ENCODE data around the gene MTUS2.
A peak's percentile ranks its signal among the peaks of the same experiment; 100 is the strongest.

Gene MTUS2

GRCh38 chr13:29527916-29528315 lies 707.8 kb downstream of the MTUS2 start:
- no peak for DNase-seq (ENCODE audit: low spot score)

- no peak for DNase-seq (ENCODE audit: low spot score)
Observed at GRCh38 chr13:29529754-29530153, 709.6 kb downstream of the MTUS2 start.

GRCh38 chr13:29530901-29531300 lies 710.8 kb downstream of the MTUS2 start:
- no peak for DNase-seq (ENCODE audit: low spot score)

- DNase-seq (ENCODE audit: low spot score) = no peak
Observed at GRCh38 chr13:29532116-29532515, 712.0 kb downstream of the MTUS2 start.

- no peak for DNase-seq (ENCODE audit: low spot score)
Observed at GRCh38 chr13:29532821-29533220, 712.7 kb downstream of the MTUS2 start.

GRCh38 chr13:29534083-29534482 lies 713.9 kb downstream of the MTUS2 start:
- no peak for DNase-seq (ENCODE audit: low spot score)

GRCh38 chr13:29535663-29536655 lies 715.8 kb downstream of the MTUS2 start:
- no peak for DNase-seq (ENCODE audit: low spot score)

GRCh38 chr13:29536853-29537252 lies 716.7 kb downstream of the MTUS2 start:
- no peak for DNase-seq (ENCODE audit: low spot score)

- DNase-seq (ENCODE audit: low spot score) = no peak
Observed at GRCh38 chr13:29537736-29538651, 717.9 kb downstream of the MTUS2 start.

- DNase-seq (ENCODE audit: low spot score) = no peak
Observed at GRCh38 chr13:29538652-29539040, 718.5 kb downstream of the MTUS2 start.

- no peak for DNase-seq (ENCODE audit: low spot score)
Observed at GRCh38 chr13:29539856-29540255, 719.7 kb downstream of the MTUS2 start.

GRCh38 chr13:29540334-29540733 lies 720.2 kb downstream of the MTUS2 start:
- DNase-seq (ENCODE audit: low spot score) = no peak

- no peak for DNase-seq (ENCODE audit: low spot score)
Observed at GRCh38 chr13:29540799-29541198, 720.7 kb downstream of the MTUS2 start.

GRCh38 chr13:29541400-29541799 lies 721.3 kb downstream of the MTUS2 start:
- no peak for DNase-seq (ENCODE audit: low spot score)

GRCh38 chr13:29542381-29542780 lies 722.2 kb downstream of the MTUS2 start:
- no peak for DNase-seq (ENCODE audit: low spot score)

GRCh38 chr13:29543230-29544215 lies 723.4 kb downstream of the MTUS2 start:
- DNase-seq (ENCODE audit: low spot score) = peak; percentile 20

- DNase-seq (ENCODE audit: low spot score) = no peak
Observed at GRCh38 chr13:29545988-29546387, 725.8 kb downstream of the MTUS2 start.

GRCh38 chr13:29546662-29547061 lies 726.5 kb downstream of the MTUS2 start:
- no peak for DNase-seq (ENCODE audit: low spot score)

GRCh38 chr13:29547153-29547552 lies 727.0 kb downstream of the MTUS2 start:
- no peak for DNase-seq (ENCODE audit: low spot score)

- peak; percentile 42 for DNase-seq (ENCODE audit: low spot score)
Observed at GRCh38 chr13:29548722-29549121, 728.6 kb downstream of the MTUS2 start.

GRCh38 chr13:29550430-29550988 lies 730.4 kb downstream of the MTUS2 start:
- no peak for DNase-seq (ENCODE audit: low spot score)
